HG02970 (cell line): Measurements from ENCODE around the gene HOXA3.

Experiments used
- ATAC-seq: cut with Tn5 transposase; IDR thresholded peaks from one replicate; pipeline ENCODE4 v1.9.1; 2021; ENCODE audit warnings: mild to moderate bottlenecking, moderate library complexity, moderate number of reproducible peaks; ENCODE audit not compliant: unreplicated experiment, low FRiP score

The HOXA3 gene

DNA sequence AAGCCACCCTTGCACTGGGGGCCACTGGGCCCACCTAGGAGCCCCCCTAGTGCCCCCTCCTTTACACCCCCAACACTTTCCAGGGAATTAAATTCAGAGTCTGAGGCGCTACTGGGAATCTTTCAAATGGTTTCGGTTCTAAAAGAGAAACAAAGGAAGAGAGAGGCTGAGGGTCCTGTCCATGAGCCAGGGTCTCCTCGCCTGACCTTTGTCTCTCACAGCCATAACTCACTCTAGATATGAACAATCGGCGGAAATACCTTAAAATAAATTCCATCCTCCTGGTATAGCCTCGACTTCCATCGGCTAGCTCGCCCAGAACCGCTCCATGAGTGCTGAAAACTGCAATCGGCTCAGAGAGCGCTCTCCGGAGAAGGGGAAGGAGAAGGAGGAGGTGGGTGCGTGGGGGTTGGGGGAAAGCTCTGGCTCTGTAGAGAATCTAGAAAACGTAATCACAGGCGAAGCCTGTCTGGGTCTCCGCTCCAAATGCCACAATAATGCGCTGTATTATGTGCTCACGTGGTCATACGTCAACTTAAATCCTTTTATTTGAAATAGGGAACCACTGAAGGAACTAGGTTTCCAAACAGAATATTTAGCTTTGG is 34.4 kb downstream of the HOXA3 start:
- ATAC-seq = no peak

DNA sequence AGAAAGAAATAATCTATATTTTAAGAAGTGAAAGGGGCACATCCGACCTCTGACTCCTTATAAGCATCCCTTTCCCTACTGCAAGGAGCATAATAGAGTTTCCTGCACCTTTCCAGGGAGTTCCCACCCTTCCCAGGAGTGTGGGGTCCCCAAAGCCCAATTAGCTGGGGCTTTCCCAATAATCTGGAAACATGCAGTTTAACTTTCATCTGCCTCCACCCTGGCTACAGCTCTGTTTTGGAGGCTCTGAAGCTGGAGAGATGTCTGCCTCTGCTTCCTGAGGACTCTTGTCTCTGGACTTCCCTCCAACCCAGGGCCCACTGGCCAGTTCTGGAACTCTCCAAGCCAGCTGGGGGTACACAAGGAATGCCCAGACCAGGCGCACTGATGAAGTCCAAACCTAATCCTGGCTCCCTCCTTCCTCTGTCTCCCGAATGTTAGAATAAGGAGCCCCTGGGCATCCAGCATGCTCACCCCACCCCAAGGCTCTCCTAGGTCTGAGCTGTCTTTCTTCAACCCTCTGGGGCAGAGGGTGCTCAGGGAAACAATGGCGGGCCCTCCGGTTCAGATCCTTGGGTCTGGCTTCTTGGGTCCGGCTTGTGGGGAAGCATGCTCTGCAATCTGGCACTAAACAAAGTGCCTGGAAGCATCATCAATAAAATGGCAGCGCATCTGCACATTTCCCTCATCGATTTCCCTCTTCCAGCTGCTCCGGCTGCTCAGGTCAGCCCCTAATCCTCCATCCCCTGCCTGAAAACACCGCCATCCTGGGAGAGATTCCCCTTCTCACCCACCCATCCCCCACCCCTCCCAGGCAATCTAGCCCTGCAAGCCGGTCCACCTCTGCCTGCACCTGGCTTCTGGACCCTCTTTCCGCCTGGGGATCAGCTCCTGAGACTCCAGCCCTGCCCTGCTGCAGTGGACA is 35.2 kb downstream of the HOXA3 start:
- no peak for ATAC-seq

DNA sequence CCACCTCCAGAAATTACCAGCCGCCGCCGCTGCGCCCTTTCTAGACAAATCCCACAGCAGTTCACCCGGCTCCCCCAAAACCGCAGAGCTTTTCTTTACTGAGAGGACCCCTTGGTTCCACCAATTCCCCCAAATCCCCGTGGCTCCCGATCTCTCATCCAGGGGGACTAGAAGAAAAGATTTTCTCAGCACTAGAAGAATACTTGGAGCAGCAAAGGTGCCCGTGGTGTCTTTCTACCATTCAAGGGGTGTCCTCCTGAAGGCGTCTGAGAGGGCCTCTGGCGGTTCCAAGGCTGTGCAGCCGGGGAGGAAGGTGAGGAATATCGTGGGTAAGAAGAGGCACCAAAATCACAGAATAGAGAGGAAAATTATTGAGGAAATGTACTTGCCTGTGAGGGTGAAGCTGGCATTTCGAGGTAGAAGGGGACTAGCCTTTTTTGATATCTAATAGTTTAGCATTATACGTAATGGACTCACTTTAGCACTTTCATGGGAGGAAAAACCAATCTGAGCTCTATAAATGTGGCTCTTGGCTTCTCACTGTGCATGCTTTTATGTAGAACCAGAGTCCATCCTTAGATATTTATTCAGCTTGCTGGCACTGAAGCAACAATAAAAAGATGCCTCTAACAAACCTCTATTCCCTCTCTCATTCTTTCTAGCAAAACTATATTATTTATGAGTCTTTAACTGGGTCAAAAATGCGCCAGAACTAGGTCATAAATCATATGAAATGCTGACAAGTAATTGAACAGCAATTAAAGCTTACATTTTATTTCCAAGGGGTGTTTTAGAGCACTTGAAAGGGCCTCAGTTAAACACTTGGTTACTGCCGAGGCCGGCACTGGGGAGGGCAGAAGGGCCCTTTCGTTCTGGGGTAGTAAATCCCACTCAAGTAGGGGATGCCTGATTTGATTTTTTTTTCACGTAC is 36.1 kb downstream of the HOXA3 start:
- ATAC-seq = no peak

DNA sequence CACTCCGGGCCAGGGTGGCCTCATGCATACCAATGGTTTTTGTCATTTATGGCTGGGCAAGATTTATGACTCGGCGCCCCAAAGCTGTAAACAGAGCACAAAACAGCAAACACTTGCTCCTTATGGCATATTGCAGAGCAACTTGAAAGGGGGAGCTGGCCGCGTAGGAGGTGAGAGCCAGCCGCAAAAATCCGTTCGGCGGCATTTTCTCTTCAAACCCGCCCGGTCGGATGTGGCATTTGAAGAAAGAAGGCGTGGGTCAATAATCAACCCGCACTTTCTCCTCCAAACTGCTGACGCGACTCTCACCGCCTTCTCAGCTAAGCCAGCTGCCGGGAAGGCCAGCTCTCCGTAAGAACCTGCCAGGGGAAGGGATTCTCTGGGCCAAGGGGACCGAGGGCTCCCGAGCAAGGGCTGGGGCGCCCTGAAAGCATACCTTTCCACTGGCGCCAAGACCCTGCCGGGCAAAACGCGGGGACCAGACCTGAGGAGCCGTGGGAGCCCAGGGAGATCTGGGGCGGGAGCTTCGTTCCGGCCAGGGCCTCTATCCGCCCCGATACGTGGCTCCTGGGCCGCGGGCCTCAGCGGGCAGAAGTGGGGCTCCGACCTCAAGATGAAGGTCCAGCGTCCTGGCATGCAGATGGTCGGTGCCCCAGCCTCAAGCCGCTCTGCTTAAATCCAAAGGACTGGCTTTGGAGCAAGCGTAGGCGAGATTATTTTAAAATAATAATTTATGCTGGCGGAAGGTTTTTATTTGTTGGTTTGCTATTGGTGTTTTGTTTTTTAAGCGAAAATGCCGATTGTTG is 37.0 kb downstream of the HOXA3 start:
- ATAC-seq = no peak

DNA sequence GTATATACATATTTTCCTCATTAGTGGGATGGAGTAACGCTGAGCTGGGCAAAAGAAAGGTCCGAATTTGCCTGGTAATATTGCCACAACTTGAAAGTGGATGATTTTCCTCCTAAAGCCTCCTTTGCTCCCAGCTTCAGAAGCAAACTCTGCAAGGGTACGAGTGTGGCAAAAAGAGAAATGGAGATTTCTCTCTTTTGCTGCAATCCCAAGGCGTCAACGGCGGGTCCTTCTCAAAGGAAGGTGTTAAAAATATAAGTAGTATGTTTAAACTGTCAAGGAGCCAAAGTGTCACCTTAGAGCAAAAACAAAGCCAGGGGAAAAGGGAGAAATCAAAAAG is 37.5 kb downstream of the HOXA3 start:
- no peak for ATAC-seq

DNA sequence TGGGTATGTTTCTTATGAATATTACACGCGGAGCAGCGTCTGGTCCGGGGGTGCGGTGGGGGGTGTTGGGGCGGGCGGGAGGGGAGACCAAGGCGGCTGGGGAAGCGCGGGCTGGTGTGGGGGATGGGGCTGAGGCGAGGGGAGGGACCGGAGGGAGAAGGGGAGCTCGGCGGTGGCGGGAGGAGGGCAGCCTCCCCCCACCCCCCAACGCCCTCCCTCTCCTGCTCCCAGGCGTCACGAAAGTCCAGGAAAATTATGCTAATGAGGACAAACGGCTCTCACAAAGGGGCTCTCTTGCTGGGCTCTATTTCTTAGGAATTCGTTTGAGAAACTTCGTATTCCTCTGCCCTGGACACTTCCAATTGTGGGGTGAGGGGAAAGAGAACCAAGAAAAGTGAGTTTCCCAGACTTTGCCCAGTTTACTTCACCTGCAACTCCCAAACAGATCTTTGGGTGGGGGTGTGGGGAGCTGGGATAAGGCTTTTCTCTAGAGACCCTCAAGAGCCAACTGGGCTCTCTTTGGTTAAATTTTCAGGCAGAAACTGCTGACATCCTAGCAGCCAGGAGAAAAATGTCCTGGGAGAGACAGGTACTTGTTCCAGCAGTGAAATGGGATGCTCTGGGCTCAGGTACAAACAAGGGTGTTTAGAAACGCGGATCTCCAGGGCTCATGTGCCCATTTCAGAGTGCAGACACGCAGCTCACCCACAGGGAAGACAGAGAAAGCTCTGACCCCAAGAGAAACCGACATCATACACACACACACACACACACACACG is 38.2 kb downstream of the HOXA3 start:
- ATAC-seq = no peak

DNA sequence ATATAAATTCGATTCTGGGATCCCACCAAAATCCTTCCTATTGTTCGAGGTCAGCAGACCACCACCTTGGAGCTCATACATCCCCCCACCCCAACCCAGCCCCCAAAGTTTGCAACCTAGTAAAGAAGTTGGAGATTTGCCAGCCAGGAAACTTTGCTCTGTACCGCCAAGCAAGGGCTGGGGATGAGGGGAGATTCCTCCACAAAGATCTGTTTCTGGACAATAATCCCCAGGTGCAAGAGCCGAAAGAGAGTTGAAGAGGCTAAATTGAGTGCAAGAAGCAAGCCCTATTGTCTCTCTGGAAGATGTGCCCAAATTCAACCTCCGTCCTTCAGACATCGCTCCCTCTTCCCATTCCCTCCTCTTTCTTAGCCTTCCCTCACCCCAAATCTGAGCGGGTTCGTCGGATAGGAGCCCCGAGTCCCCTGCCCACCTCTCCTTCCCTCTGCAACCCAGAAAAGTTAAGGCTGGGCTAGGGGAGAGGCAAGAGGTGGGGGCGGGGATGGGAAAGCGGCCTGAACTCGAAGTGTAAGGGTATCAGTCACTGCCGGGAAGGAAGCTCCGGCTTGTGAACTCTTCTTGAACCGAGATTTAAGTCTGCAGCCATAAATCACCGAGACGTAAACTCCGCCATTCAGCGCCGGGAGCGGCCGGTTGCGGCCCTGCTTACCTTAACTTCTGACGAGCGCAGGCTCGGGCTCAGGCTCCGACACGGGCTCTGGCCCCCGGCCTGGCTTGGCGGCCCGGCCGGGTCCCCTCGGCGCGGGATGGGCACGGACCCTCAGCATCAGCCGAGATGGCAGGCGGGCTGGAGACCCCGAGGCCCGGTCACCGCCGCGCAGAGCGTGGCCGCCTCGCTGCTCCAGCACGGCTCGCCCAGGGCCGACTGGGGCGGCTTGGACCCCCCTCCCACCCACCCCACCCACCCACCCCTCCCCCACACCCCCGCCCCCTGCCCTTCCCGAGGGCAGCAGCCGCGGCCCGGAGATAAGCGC is 39.1 kb downstream of the HOXA3 start:
- no peak for ATAC-seq

DNA sequence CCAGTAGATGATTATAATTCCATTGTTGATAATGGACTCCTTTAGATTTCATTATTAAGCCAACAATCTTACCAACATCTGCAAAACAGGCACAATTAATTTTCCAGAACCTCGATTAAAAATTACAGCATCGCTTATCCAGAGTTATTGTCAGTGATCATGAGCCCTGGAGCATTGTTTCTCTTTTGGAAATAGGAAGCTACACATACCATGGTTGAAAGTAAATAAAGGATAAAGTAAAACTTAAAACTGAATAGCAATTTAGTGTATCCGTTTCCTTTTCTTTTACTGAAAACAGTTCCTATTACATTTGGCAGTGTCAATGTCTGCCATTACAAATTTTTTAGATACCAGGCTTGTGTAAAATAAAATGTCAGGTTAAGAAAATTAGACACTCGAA is 40.0 kb downstream of the HOXA3 start:
- ATAC-seq = no peak

DNA sequence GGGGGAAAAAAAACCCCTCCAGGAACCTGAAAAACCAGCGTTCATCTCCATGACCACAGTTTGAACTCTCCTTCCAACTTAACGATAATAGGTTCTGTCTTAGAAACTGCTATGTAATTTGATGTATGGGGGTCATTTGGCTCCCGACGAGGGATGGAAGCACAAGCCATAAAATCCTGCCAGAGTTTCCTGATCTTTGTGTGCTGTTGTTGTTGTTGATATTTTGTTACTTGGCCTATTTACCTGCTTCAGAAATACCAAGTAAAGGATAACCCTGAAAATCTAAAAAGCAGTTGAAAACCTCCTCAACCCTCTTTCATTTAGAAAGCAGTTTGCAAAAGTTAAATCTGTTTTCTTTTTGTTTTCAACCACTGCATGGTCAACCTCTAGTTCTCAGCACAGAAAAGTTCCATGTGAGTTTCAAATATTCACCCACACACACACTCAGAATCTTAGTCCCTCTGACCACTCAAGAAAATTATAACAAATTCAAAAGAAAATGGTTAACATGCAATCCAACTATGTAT is 40.6 kb downstream of the HOXA3 start:
- ATAC-seq = no peak

DNA sequence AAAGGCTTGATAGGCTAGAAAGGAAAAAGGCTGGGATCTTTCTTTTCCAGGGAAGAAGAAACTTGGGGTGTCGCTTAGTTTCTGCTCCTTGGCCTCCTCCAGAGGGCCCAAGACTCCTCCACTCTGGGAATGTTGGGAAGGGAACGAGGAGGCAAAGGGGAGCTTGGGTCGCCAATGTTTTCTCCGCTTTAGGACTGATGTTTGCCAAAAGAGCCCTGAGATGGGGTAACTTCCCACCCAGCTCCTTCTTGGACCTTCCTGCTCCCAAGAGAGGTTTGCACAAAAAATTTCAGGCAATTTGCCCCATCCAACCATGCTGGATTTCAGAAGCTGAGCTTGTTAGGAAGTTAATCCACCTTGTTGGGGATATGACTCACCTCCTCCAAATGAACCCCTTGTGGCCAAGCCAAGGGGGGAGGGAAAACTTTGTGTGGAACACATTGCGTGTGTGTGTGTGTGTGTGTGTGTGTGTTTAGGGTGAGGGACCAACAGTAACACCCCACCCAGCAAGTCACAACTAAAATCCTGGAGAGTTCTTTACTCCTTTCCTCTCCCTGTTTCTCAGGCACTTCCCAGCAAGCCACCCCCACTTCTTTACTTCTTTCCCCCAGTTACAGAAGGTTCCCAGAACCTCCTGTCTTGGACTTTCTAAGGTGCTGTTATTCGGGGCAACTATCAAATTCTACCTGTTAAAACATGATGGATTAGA is 41.2 kb downstream of the HOXA3 start:
- ATAC-seq = no peak

DNA sequence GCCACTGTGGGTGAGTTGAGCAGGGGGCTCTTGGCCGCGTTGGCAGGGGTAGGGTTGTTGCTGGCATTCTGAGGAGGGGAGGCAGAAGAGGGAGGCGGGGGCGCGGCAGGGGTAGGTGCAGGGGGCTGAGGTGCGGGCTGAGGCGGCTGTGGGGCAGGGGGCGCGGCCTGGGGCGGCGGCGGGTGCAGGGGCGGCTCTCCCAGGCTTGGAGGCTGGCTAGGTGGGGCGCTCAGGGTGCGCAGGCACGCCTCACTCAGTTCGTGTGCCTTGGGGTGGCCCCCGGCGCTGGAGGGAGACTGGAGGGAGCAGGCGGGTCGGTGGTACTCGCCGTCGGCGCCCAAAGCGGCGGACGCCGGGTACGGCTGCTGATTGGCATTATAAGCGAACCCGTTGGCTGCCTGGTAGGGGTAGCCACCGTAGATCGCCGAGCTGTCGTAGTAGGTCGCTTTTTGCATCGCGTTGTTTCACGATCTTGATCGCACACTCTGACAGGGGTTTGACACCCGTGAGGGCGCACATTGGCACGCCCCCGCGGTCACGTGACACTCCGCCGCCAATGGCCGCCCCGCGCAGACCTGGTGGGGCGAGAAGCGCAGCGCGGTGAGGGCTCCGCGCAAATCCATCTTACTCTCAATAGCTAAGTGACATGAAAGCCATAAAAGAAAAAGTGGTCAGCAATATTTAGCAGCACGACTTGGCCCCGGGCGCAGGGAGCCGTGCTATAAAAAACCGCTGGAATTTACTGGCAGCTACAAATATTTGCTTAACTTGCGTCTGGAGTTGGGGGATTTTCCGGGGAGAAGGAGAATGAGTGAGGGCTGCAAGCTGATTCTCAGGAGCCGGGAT is 42.0 kb downstream of the HOXA3 start:
- no peak for ATAC-seq

DNA sequence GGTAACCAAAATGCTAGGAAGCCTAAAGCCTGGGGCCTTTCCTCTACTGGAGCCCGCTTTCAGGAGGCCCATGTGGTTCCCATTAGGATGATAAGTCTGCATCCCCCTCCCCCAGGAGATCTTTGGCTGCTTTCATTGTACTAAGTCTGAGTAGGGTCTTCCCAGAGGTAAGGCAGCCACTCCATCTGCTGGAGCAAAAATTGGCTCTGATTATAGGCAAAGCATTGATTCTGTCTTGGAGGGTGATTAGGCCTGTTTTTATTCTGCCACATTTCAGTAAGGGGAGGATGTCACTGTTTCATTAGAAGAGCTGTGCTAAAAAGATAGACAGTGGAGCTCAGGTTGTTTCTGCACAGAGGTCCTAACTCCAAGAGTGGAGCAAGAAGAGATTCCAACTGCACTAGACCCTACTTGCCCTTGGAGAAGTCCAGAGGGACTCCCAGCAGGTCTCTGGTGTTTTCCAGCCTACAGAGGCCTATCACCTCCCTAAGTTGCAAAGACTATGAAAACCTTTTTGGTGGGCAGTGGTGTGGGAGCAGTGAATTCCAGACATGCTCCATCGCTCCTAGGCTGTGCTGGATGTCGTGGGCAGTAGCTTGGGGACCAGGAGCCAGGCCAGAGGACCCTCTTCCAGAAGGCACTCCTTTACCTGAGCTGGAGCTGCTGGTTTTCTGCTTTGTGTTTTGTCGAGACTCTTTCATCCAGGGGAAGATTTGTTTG is 42.8 kb downstream of the HOXA3 start:
- ATAC-seq = no peak

DNA sequence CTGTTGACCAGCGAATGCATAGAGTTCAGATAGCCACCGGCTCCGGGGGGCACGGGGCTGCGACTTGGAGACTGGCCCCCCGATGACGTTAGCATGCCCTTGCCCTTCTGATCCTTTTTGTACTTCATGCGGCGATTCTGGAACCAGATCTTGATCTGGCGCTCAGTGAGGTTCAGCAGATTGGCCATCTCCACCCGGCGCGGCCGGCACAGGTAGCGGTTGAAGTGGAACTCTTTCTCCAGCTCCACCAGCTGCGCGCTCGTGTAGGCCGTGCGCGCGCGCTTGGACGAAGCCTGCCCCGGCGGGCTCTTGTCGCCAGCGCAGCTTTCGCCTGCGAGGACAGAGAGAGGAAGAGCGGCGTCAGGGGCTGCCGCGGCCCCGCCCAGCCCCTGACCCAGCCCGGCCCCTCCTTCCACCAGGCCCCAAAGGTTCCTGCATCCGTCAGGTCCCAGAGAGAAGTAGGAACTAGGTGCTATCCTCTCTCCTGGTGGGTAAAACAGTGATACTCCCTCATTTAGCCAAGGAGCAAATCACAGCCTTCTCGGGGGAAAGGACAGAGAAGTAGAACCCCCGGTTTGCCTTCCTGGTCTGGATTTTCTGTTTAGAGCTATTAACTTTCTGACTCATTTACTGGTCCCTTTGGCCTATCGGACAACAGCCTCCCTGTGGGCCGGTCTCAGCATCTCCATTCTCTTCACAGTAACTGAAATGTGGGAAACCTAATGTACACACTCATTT is 43.8 kb downstream of the HOXA3 start:
- ATAC-seq = no peak

DNA sequence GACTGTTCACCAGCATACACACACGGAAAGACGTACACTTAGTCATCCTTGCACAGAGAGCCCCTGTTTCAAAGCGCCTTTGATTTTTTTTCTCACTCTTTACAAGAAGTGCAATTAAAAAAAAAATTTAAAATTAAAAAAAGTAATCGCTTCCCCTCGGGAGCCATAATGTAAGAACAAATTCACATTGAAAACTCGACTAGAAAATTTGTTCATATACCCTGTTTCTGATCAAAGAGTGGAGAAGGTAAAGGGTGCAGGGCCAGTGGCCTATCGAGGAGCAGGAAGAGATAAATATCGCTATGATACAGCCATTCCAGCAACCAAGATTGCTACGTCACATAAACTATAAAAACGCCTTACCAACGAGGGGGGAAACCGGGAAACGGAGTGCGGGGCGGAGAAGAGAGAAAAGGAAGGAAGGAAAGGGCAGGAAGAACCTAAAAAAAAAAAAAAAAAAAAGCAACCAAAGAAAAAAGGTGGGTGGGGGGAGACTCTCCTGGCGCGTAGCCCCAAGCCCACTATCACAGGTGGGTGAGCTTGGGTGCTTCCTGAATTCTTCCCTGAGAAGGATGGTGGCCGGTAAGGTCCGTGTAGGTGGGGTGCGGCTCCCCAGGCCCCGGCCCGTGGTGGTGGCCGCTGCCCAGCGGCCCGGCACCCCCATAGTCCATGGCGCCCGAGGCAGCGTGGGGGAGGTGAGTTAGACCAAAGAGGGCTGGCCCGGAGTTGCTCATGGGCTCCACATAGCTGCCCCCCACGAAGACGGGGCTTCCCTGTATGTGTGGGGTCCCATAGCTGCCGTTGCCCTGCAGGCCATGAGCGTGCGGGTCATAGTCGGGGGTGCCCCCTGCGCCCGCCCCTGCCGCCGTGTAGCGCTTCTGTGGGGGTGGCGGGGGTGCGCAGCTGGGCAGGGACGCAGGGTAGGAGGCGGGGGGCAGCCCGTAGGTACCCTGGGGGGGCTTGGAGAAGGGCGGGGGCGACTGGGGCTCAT is 44.7 kb downstream of the HOXA3 start:
- no peak for ATAC-seq
